Measurements from ENCODE around the gene SMAP2.
"Not testable (repeated sequence)": the region's sequence is repeated elsewhere in the genome, so short reads cannot be mapped to it uniquely, and the experiment has no call there.

Gene SMAP2

GRCh38 chr1:40373323-40374283, at the start of gene SMAP2:
TSS of gene SMAP2 (plus strand) at chr1:40373727. CDS start at chr1:40374121, 394 bp downstream.
- peak within 1 kb of the TSS; percentile 83 for H3K4me3 ChIP-seq (ENCODE audit: low read depth, low read length)
- peak; percentile 96 for DNase-seq (ENCODE audit: low read depth)
- TF ChIP-seq MAX (IDR thresholded peaks at IDR 0.05; ENCODE audit: low read depth, low read length) (0 out of 2 replicates have a peak, but pooled peaks have one; percentile 3), POLR2A (IDR thresholded peaks at IDR 0.05; ENCODE audit: extremely low read depth, insufficient read length) (peak; percentile 65), CTCF (IDR thresholded peaks at IDR 0.05; ENCODE audit: low read depth, low read length) (no peak), MYC (IDR thresholded peaks at IDR 0.05; ENCODE audit: low read depth, low read length) (no peak; the same call in none of the 2 replicates)

GRCh38 chr1:40331403-40331802, 42.1 kb upstream of the SMAP2 start:
- not testable (repeated sequence) for H3K4me3 ChIP-seq (ENCODE audit: low read depth, low read length); DNase-seq (ENCODE audit: low read depth)

- TF ChIP-seq CTCF (IDR thresholded peaks at IDR 0.05; ENCODE audit: low read depth, low read length) (no peak), MYC (IDR thresholded peaks at IDR 0.05; ENCODE audit: low read depth, low read length) (no peak), POLR2A (IDR thresholded peaks at IDR 0.05; ENCODE audit: extremely low read depth, insufficient read length) (no peak), MAX (IDR thresholded peaks at IDR 0.05; ENCODE audit: low read depth, low read length) (no peak)
- no peak for DNase-seq (ENCODE audit: low read depth)
- H3K4me3 ChIP-seq (ENCODE audit: low read depth, low read length) = no peak overlapping the region
These were observed 40.8 kb upstream of the SMAP2 start for GRCh38 chr1:40332695-40333094.

GRCh38 chr1:40337443-40337842, 36.1 kb upstream of the SMAP2 start:
- DNase-seq (ENCODE audit: low read depth) = no peak
- TF ChIP-seq MYC (IDR thresholded peaks at IDR 0.05; ENCODE audit: low read depth, low read length) = no peak
- no peak for TF ChIP-seq POLR2A (IDR thresholded peaks at IDR 0.05; ENCODE audit: extremely low read depth, insufficient read length)
- no peak for TF ChIP-seq MAX (IDR thresholded peaks at IDR 0.05; ENCODE audit: low read depth, low read length)
- no peak for TF ChIP-seq CTCF (IDR thresholded peaks at IDR 0.05; ENCODE audit: low read depth, low read length)

GRCh38 chr1:40338745-40339419, 34.6 kb upstream of the SMAP2 start:
- TF ChIP-seq MYC (IDR thresholded peaks at IDR 0.05; ENCODE audit: low read depth, low read length) (no peak), POLR2A (IDR thresholded peaks at IDR 0.05; ENCODE audit: extremely low read depth, insufficient read length) (no peak), CTCF (IDR thresholded peaks at IDR 0.05; ENCODE audit: low read depth, low read length) (peak; percentile 94), MAX (IDR thresholded peaks at IDR 0.05; ENCODE audit: low read depth, low read length) (peak; percentile 9; the same call in 1 of the 2 replicates)
- H3K4me3 ChIP-seq (ENCODE audit: low read depth, low read length) = peak overlapping the region; percentile 48
- DNase-seq (ENCODE audit: low read depth) = peak; percentile 86

More at GRCh38 chr1:40337443-40337842, 36.1 kb upstream of the SMAP2 start:
- H3K4me3 ChIP-seq (ENCODE audit: low read depth, low read length) = no peak overlapping the region
